RWPE2 (cell line): ENCODE data around the gene ABCB10.

ENCODE experiments used
- ATAC-seq: fragments of 200-7000 bp; cut with Tn5 transposase; 3 replicates; pipeline ENCODE4 v1.9.1; 2021; ENCODE audit warnings: low read depth
- DNase-seq: peaks from one replicate; pipeline ENCODE4 v3.0.0-alpha.2; 2020; ENCODE audit warnings: low spot score
- H3K27ac ChIP-seq: fragments of 450-650 bp; 2 replicates; pipeline ENCODE4 v1.5.1; 2017; ENCODE audit warnings: mild to moderate bottlenecking; ENCODE audit not compliant: poor library complexity, severe bottlenecking
- H3K27me3 ChIP-seq: fragments of 250-450 bp; sonication (Bioruptor Pico); 2 replicates; pipeline ENCODE4 v1.5.1; 2021; ENCODE audit warnings: mild to moderate bottlenecking, moderate library complexity; ENCODE audit not compliant: insufficient read depth, poor library complexity, severe bottlenecking
- H3K36me3 ChIP-seq: fragments of 250-450 bp; sonication (Bioruptor Pico); 2 replicates; pipeline ENCODE4 v1.5.1; 2020; ENCODE audit warnings: low read depth, mild to moderate bottlenecking, moderate library complexity
- H3K4me1 ChIP-seq: fragments of 250-450 bp; sonication (Bioruptor Pico); 2 replicates; pipeline ENCODE4 v1.5.1; 2021; ENCODE audit warnings: mild to moderate bottlenecking, moderate library complexity; ENCODE audit not compliant: insufficient read depth, poor library complexity, severe bottlenecking
- H3K4me3 ChIP-seq: fragments of 250-450 bp; sonication (Bioruptor Pico); 2 replicates; pipeline ENCODE4 v1.5.1; 2021; ENCODE audit warnings: mild to moderate bottlenecking, moderate library complexity; ENCODE audit not compliant: severe bottlenecking
- H3K9me3 ChIP-seq: fragments of 250-450 bp; sonication (Bioruptor Pico); 2 replicates; pipeline ENCODE4 v1.5.1; 2021; ENCODE audit warnings: mild to moderate bottlenecking, moderate library complexity; ENCODE audit not compliant: severe bottlenecking
- CTCF ChIP-seq: fragments of 450-650 bp; IDR thresholded peaks from one replicate; pipeline ENCODE4 v1.5.1; 2017; ENCODE audit warnings: mild to moderate bottlenecking, moderate library complexity; ENCODE audit not compliant: poor library complexity, severe bottlenecking

ABCB10 gene

GRCh38 chr1:229508823-229509337 lies 49.6 kb downstream of the ABCB10 start:
- Histone ChIP-seq H3K4me1 (no peaks in the 10 kb centered on the region), H3K36me3 (no peaks in the 10 kb centered on the region), H3K27ac (peak overlapping the region; percentile 46), H3K9me3 (no peaks in the 10 kb centered on the region), H3K4me3 (peak overlapping the region; percentile 91), H3K27me3 (no peaks in the 10 kb centered on the region)
- ATAC-seq, result no peak
- no peak for DNase-seq
- no peak for TF ChIP-seq CTCF

GRCh38 chr1:229507951-229508822 lies 50.3 kb downstream of the ABCB10 start, which contains the start of gene NUP133:
NUP133 (minus strand) TSS chr1:229508341; CDS start chr1:229508249, 92 bp downstream.
- peaks cover 5% of the 10 kb centered on the region; the same call in 1 of the 2 replicates for H3K36me3 ChIP-seq
- DNase-seq, result peak; percentile 90
- TF ChIP-seq CTCF, result no peak
- H3K9me3 ChIP-seq, result no peaks in the 10 kb centered on the region
- peak within 1 kb of the TSS; percentile 91 for H3K4me3 ChIP-seq
- H3K27me3 ChIP-seq, result no peaks in the 10 kb centered on the region
- H3K4me1 ChIP-seq, result no peaks in the 10 kb centered on the region
- peak; percentile 90 for ATAC-seq
- H3K27ac ChIP-seq, result peak within 1 kb of the TSS; percentile 46

GRCh38 chr1:229507502-229507901 lies 51.0 kb downstream of the ABCB10 start:
- Histone ChIP-seq H3K27ac (peak overlapping the region; percentile 46), H3K27me3 (no peaks in the 10 kb centered on the region), H3K4me1 (no peaks in the 10 kb centered on the region), H3K4me3 (peak overlapping the region; percentile 91), H3K36me3 (peaks cover 5% of the 10 kb centered on the region; the same call in 1 of the 2 replicates), H3K9me3 (no peaks in the 10 kb centered on the region)
- DNase-seq (no peak), ATAC-seq (peak; percentile 8; the same call in 1 of the 3 replicates)
- TF ChIP-seq CTCF, result no peak

- Histone ChIP-seq H3K4me1 (no peaks in the 10 kb centered on the region), H3K4me3 (no peak overlapping the region)
- no peak for ATAC-seq
These were observed 51.9 kb downstream of the ABCB10 start for GRCh38 chr1:229506633-229507032.

More at GRCh38 chr1:229506633-229507032, 51.9 kb downstream of the ABCB10 start:
- Histone ChIP-seq H3K9me3 (no peaks in the 10 kb centered on the region), H3K27ac (no peak overlapping the region), H3K36me3 (peaks cover 5% of the 10 kb centered on the region; the same call in 1 of the 2 replicates), H3K27me3 (no peaks in the 10 kb centered on the region)
- no peak for TF ChIP-seq CTCF
- no peak for DNase-seq
